ENCODE data around the gene CBL. TPM values are rescaled to one million over a fixed set of nuclear protein-coding genes. Genes with fewer than 3 reads are reported as not detected.

Gene CBL
- total and polyA plus RNA-seq, 2 donors from 2014 or later: 2.0 to 20.6 TPM

- H3K9me3 ChIP-seq (ENCODE audit: control insufficient read depth in 2 of 3, insufficient read depth in 1 of 3, low read length in 3 of 3): no peaks in the 10 kb centered on the region
- H3K27me3 ChIP-seq (ENCODE audit: control insufficient read depth, insufficient read depth, low read length): no peaks in the 10 kb centered on the region
- H3K36me3 ChIP-seq (ENCODE audit: control insufficient read depth in 2 of 3, insufficient read depth in 3 of 3, low read length in 3 of 3): no peaks in the 10 kb centered on the region
- no peak overlapping the region for H3K4me3 ChIP-seq (ENCODE audit: low read length in 3 of 3)
- FAIRE-seq (no peak), DNase-seq (no peak)
- no peak overlapping the region for H3K9ac ChIP-seq (ENCODE audit: low read length in 3 of 3)
- H3K4me1 ChIP-seq (ENCODE audit: control insufficient read depth in 2 of 3, insufficient read depth in 2 of 3, low read depth in 1 of 3, low read length in 3 of 3): no peaks in the 10 kb centered on the region
- no peak for TF ChIP-seq CTCF (IDR thresholded peaks at IDR 0.05; ENCODE audit: borderline replicate concordance, extremely low read depth, insufficient read depth)
- intact Hi-C loops (cut with DNase I): no loop called here
- no peak overlapping the region for H3K27ac ChIP-seq (ENCODE audit: low read depth in 2 of 2, low read length in 2 of 2)
These were observed 47.7 kb upstream of the CBL start for GRCh38 chr11:119158467-119158866.

GRCh38 chr11:119160151-119160550 is 46.0 kb upstream of the CBL start:
- Histone ChIP-seq H3K4me1 (ENCODE audit: control insufficient read depth in 2 of 3, insufficient read depth in 2 of 3, low read depth in 1 of 3, low read length in 3 of 3) (no peaks in the 10 kb centered on the region), H3K9ac (ENCODE audit: low read length in 3 of 3) (no peak overlapping the region), H3K36me3 (ENCODE audit: control insufficient read depth in 2 of 3, insufficient read depth in 3 of 3, low read length in 3 of 3) (no peaks in the 10 kb centered on the region), H3K4me3 (ENCODE audit: low read length in 3 of 3) (no peak overlapping the region), H3K9me3 (ENCODE audit: control insufficient read depth in 2 of 3, insufficient read depth in 1 of 3, low read length in 3 of 3) (no peaks in the 10 kb centered on the region), H3K27me3 (ENCODE audit: control insufficient read depth, insufficient read depth, low read length) (no peaks in the 10 kb centered on the region), H3K27ac (ENCODE audit: low read depth in 2 of 2, low read length in 2 of 2) (no peak overlapping the region)
- DNase-seq (no peak), FAIRE-seq (no peak)
- intact Hi-C loops (cut with DNase I): no loop called here
- no peak for TF ChIP-seq CTCF (IDR thresholded peaks at IDR 0.05; ENCODE audit: borderline replicate concordance, extremely low read depth, insufficient read depth)

GRCh38 chr11:119161871-119162270 is 44.3 kb upstream of the CBL start:
- Histone ChIP-seq H3K4me1 (ENCODE audit: control insufficient read depth in 2 of 3, insufficient read depth in 2 of 3, low read depth in 1 of 3, low read length in 3 of 3) (no peaks in the 10 kb centered on the region), H3K27me3 (ENCODE audit: control insufficient read depth, insufficient read depth, low read length) (no peaks in the 10 kb centered on the region), H3K9ac (ENCODE audit: low read length in 3 of 3) (no peak overlapping the region), H3K9me3 (ENCODE audit: control insufficient read depth in 2 of 3, insufficient read depth in 1 of 3, low read length in 3 of 3) (no peaks in the 10 kb centered on the region), H3K27ac (ENCODE audit: low read depth in 2 of 2, low read length in 2 of 2) (no peak overlapping the region), H3K4me3 (ENCODE audit: low read length in 3 of 3) (no peak overlapping the region), H3K36me3 (ENCODE audit: control insufficient read depth in 2 of 3, insufficient read depth in 3 of 3, low read length in 3 of 3) (no peaks in the 10 kb centered on the region)
- FAIRE-seq (no peak), DNase-seq (no peak)
- TF ChIP-seq CTCF (IDR thresholded peaks at IDR 0.05; ENCODE audit: borderline replicate concordance, extremely low read depth, insufficient read depth): no peak
- intact Hi-C loops (cut with DNase I): no loop called here

All from kidney (tissue), 14 donors.